Non-pigmented ciliary epithelial cell (primary cell): Measurements from ENCODE around the gene ZNF648.
"Not testable (repeated sequence)": the region's sequence is repeated elsewhere in the genome, so short reads cannot be mapped to it uniquely, and the experiment has no call there.

ENCODE experiments used
- DNase-seq: peaks from one replicate; pipeline ENCODE4 v3.0.0-alpha.2; 2010; ENCODE audit warnings: low read depth

The ZNF648 gene

GRCh38 chr1:182029379-182030331 is 31.9 kb downstream of the ZNF648 start:
- DNase-seq = peak; percentile 72

- DNase-seq = no peak
Observed at GRCh38 chr1:182029002-182029378, 32.5 kb downstream of the ZNF648 start.

- no peak for DNase-seq
Observed at GRCh38 chr1:182015360-182015759, 46.2 kb downstream of the ZNF648 start.

- not testable (repeated sequence) for DNase-seq
Observed at GRCh38 chr1:182010800-182011370, 50.6 kb downstream of the ZNF648 start.

- not testable (repeated sequence) for DNase-seq
Observed at GRCh38 chr1:182005398-182005797, 56.1 kb downstream of the ZNF648 start.

- no peak for DNase-seq
Observed at GRCh38 chr1:182004601-182005000, 56.9 kb downstream of the ZNF648 start.
